HEK293 (cell line): ENCODE data around the gene ASGR2.
A peak's percentile ranks its signal among the peaks of the same experiment; 100 is the strongest.

Source experiments
- CTCF ChIA-PET: fragments of 350-600 bp; formaldehyde crosslinking; extraction: SDS; loops from one replicate; lab custom pipeline; 2021; ENCODE audit warnings: antibody characterized with exemption; lab: Yijun Ruan, JAX
- POLR2A ChIA-PET: fragments of 300-600 bp; formaldehyde crosslinking; extraction: SDS; loops from one replicate; lab custom pipeline; 2020; ENCODE audit warnings: antibody characterized with exemption, inconsistent platforms; lab: Yijun Ruan, JAX
- H3K27ac ChIP-seq: fragments of 200-500 bp; sonication (Bioruptor generic); 2 replicates; pipeline ENCODE4 v1.5.1; 2014; ENCODE audit warnings: low read depth, low read length, control low read depth, inconsistent platforms; ENCODE audit errors: extremely low read depth
- H3K36me3 ChIP-seq, 2 experiments: fragments of 200-500 bp in 1 of 2; sonication (Bioruptor generic) in 1 of 2; 1 replicate in 1 of 2; 2 replicates in 1 of 2; pipeline ENCODE4 v1.5.1; 2014 to 2017; ENCODE audit warnings: inconsistent platforms in 2 of 2, low read length in 2 of 2; ENCODE audit not compliant: control insufficient read depth in 2 of 2, insufficient read depth in 1 of 2
- H3K4me1 ChIP-seq: fragments of 200-500 bp; sonication (Bioruptor generic); 2 replicates; pipeline ENCODE4 v1.5.1; 2014; ENCODE audit warnings: mild to moderate bottlenecking, low read length, inconsistent platforms; ENCODE audit not compliant: control insufficient read depth, insufficient read depth
- H3K4me3 ChIP-seq: 2 replicates; pipeline ENCODE4 v1.5.1; 2011; ENCODE audit warnings: low read depth, mild to moderate bottlenecking, control low read depth, low read length, moderate library complexity
- H3K9me3 ChIP-seq: fragments of 200-500 bp; sonication (Bioruptor generic); 2 replicates; pipeline ENCODE4 v1.5.1; 2014; ENCODE audit warnings: low read depth, low read length, inconsistent platforms; ENCODE audit not compliant: control insufficient read depth, insufficient read depth
- MEIS1 ChIP-seq: sonication (generic); formaldehyde crosslinking; IDR thresholded peaks from 2 replicates; pipeline ENCODE4 v1.8.1; 2022; ENCODE audit warnings: missing genetic modification reagents, mild to moderate bottlenecking, borderline replicate concordance
- OSR2 ChIP-seq: fragments of 450-650 bp; formaldehyde crosslinking; IDR thresholded peaks from 2 replicates; pipeline ENCODE4 v1.5.1; 2016; ENCODE audit warnings: missing biosample characterization, missing genetic modification characterization
- PRDM1 ChIP-seq: fragments of 450-650 bp; formaldehyde crosslinking; IDR thresholded peaks from 2 replicates; pipeline ENCODE4; 2016; ENCODE audit warnings: missing biosample characterization, missing genetic modification characterization
- SP2 ChIP-seq: fragments of 450-650 bp; formaldehyde crosslinking; IDR thresholded peaks from 2 replicates; pipeline ENCODE4 v1.5.1; 2016; ENCODE audit warnings: missing biosample characterization, missing genetic modification characterization
- SP7 ChIP-seq: fragments of 450-650 bp; formaldehyde crosslinking; IDR thresholded peaks from 2 replicates; pipeline ENCODE4 v1.5.1; 2016; ENCODE audit warnings: missing biosample characterization, missing genetic modification characterization
- ZFP37 ChIP-seq: fragments of 450-650 bp; formaldehyde crosslinking; IDR thresholded peaks from 2 replicates; pipeline ENCODE4 v1.5.1; 2016; ENCODE audit warnings: missing biosample characterization, missing genetic modification characterization
- ZNF146 ChIP-seq: fragments of 450-650 bp; formaldehyde crosslinking; IDR thresholded peaks from 2 replicates; pipeline ENCODE4 v1.5.1; 2016; ENCODE audit warnings: missing biosample characterization, missing genetic modification characterization
- ZNF2 ChIP-seq: fragments of 450-650 bp; formaldehyde crosslinking; IDR thresholded peaks from 2 replicates; pipeline ENCODE4 v1.5.1; 2016; ENCODE audit warnings: missing biosample characterization, missing genetic modification characterization
- ZNF214 ChIP-seq: fragments of 450-650 bp; formaldehyde crosslinking; IDR thresholded peaks from 2 replicates; pipeline ENCODE4 v1.5.1; 2017; ENCODE audit warnings: missing biosample characterization, mild to moderate bottlenecking, missing genetic modification characterization, borderline replicate concordance
- ZNF302 ChIP-seq: fragments of 450-650 bp; formaldehyde crosslinking; IDR thresholded peaks from 2 replicates; pipeline ENCODE4 v1.5.1; 2016; ENCODE audit warnings: missing biosample characterization, missing genetic modification characterization, low read depth
- ZNF354C ChIP-seq: fragments of 450-650 bp; formaldehyde crosslinking; IDR thresholded peaks from 2 replicates; pipeline ENCODE4 v1.5.1; 2016; ENCODE audit warnings: missing biosample characterization, missing genetic modification characterization, low read depth, borderline replicate concordance
- ZNF426 ChIP-seq: fragments of 450-650 bp; formaldehyde crosslinking; IDR thresholded peaks from 2 replicates; pipeline ENCODE4 v1.5.1; 2017; ENCODE audit warnings: missing biosample characterization, missing genetic modification characterization, mild to moderate bottlenecking, inconsistent platforms, moderate library complexity
- ZNF549 ChIP-seq: fragments of 450-650 bp; IDR thresholded peaks from 2 replicates; pipeline ENCODE4 v1.5.1; 2018; ENCODE audit warnings: missing biosample characterization, missing genetic modification characterization, mild to moderate bottlenecking, inconsistent platforms, moderate library complexity
- ZNF555 ChIP-seq: fragments of 450-650 bp; formaldehyde crosslinking; conservative IDR thresholded peaks from 2 replicates; pipeline ENCODE4 v1.5.1; 2017; ENCODE audit warnings: missing biosample characterization, mild to moderate bottlenecking, missing genetic modification characterization, inconsistent platforms
- ZNF600 ChIP-seq: fragments of 450-650 bp; formaldehyde crosslinking; IDR thresholded peaks from 2 replicates; pipeline ENCODE4 v1.5.1; 2016; ENCODE audit warnings: missing biosample characterization, missing genetic modification characterization
- ZNF670 ChIP-seq: fragments of 450-650 bp; formaldehyde crosslinking; IDR thresholded peaks from 2 replicates; pipeline ENCODE4 v1.5.1; 2016; ENCODE audit warnings: missing biosample characterization, missing genetic modification characterization, low read depth
- ZNF792 ChIP-seq: fragments of 450-650 bp; formaldehyde crosslinking; IDR thresholded peaks from 2 replicates; pipeline ENCODE4 v1.5.1; 2016; ENCODE audit warnings: missing biosample characterization, missing genetic modification characterization
- TF ChIP-seq, protein P1 (sequence below): fragments of 450-650 bp; formaldehyde crosslinking; IDR thresholded peaks from 2 replicates; pipeline ENCODE4 v1.5.1; 2016; ENCODE audit warnings: missing biosample characterization, missing genetic modification characterization
- TF ChIP-seq, protein P2 (sequence below): fragments of 450-650 bp; formaldehyde crosslinking; IDR thresholded peaks from 2 replicates; pipeline ENCODE4 v1.5.1; 2016; ENCODE audit warnings: missing biosample characterization, missing genetic modification characterization
- TF ChIP-seq, protein P3 (sequence below): fragments of 450-650 bp; formaldehyde crosslinking; IDR thresholded peaks from 2 replicates; pipeline ENCODE4 v1.5.1; 2016; ENCODE audit warnings: missing biosample characterization, missing genetic modification characterization
- TF ChIP-seq, protein P4 (sequence below): fragments of 450-650 bp; formaldehyde crosslinking; IDR thresholded peaks from 2 replicates; pipeline ENCODE4 v1.5.1; 2016; ENCODE audit warnings: missing biosample characterization, missing genetic modification characterization, borderline replicate concordance
- TF ChIP-seq, protein P5 (sequence below): fragments of 450-650 bp; formaldehyde crosslinking; IDR thresholded peaks from 2 replicates; pipeline ENCODE4 v1.5.1; 2017; ENCODE audit warnings: missing biosample characterization, missing genetic modification characterization

ASGR2 gene

DNA sequence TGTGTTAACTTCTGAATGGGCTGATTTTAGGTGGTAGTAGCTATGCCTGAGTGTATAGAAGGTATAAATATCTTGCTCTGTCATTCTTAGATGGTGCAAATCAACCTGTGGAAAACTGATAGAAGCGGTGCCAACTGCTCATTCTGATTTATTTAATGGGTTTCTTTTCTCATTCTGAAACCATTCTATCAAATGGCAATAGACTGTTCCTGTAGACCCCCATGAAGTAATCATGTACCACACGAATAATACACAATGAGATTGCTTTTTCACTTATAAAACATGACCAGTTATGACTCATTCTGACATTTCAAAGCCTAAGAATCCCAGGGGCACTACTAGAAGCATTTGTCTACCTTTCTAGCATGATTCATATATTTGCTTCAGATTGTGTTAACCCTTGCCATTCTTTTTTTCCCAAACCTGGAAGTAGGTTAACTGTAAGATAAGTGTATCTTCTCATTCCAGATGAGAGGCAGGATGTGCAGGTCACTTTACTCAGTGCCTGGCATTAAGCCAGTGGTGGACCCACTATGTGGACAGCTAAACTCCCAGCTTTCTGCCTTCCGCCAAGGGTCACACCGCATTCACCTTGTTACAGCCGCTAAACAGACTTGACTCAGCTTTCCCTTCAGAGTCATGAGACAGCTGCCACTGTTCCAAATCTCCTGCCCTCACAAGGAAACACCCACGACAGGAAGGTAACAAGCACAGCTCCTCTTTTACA, 54.3 kb downstream of the ASGR2 start (continued):
- TF ChIP-seq, protein P1, sequence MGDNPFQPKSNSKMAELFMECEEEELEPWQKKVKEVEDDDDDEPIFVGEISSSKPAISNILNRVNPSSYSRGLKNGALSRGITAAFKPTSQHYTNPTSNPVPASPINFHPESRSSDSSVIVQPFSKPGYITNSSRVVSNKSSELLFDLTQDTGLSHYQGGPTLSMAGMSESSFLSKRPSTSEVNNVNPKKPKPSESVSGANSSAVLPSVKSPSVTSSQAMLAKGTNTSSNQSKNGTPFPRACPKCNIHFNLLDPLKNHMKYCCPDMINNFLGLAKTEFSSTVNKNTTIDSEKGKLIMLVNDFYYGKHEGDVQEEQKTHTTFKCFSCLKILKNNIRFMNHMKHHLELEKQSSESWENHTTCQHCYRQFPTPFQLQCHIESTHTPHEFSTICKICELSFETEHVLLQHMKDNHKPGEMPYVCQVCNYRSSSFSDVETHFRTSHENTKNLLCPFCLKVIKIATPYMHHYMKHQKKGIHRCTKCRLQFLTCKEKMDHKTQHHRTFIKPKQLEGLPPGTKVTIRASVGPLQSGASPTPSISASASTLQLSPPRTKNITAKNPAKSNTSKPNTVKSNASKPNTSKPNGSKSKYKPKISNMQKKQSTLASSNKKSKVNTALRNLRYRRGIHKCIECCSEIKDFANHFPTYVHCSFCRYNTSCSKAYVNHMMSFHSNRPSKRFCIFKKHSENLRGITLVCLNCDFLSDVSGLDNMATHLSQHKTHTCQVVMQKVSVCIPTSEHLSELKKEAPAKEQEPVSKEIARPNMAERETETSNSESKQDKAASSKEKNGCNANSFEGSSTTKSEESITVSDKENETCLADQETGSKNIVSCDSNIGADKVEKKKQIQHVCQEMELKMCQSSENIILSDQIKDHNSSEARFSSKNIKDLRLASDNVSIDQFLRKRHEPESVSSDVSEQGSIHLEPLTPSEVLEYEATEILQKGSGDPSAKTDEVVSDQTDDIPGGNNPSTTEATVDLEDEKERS (tag by site-specific recombination): no peak
- TF ChIP-seq ZNF670 (tag by site-specific recombination) (no peak), ZNF146 (tag by site-specific recombination) (no peak), SP7 (tag by site-specific recombination) (peak; percentile 60; the same call in 1 of the 2 replicates), ZNF214 (tag by site-specific recombination) (no peak), PRDM1 (no peak), ZFP37 (0 out of 2 replicates have a peak, but pooled peaks have one; percentile 31), ZNF600 (tag by site-specific recombination) (peak; percentile 43; the same call in 1 of the 2 replicates), ZNF549 (tag by site-specific recombination) (no peak), SP2 (tag by site-specific recombination) (no peak), OSR2 (tag by site-specific recombination) (peak; percentile 54), ZNF302 (tag by site-specific recombination) (no peak), ZNF2 (no peak), ZNF354C (tag by site-specific recombination) (no peak)
- TF ChIP-seq, protein P2, sequence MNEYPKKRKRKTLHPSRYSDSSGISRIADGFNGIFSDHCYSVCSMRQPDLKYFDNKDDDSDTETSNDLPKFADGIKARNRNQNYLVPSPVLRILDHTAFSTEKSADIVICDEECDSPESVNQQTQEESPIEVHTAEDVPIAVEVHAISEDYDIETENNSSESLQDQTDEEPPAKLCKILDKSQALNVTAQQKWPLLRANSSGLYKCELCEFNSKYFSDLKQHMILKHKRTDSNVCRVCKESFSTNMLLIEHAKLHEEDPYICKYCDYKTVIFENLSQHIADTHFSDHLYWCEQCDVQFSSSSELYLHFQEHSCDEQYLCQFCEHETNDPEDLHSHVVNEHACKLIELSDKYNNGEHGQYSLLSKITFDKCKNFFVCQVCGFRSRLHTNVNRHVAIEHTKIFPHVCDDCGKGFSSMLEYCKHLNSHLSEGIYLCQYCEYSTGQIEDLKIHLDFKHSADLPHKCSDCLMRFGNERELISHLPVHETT (tag by site-specific recombination): peak; percentile 36; the same call in 1 of the 2 replicates
- TF ChIP-seq, protein P3, sequence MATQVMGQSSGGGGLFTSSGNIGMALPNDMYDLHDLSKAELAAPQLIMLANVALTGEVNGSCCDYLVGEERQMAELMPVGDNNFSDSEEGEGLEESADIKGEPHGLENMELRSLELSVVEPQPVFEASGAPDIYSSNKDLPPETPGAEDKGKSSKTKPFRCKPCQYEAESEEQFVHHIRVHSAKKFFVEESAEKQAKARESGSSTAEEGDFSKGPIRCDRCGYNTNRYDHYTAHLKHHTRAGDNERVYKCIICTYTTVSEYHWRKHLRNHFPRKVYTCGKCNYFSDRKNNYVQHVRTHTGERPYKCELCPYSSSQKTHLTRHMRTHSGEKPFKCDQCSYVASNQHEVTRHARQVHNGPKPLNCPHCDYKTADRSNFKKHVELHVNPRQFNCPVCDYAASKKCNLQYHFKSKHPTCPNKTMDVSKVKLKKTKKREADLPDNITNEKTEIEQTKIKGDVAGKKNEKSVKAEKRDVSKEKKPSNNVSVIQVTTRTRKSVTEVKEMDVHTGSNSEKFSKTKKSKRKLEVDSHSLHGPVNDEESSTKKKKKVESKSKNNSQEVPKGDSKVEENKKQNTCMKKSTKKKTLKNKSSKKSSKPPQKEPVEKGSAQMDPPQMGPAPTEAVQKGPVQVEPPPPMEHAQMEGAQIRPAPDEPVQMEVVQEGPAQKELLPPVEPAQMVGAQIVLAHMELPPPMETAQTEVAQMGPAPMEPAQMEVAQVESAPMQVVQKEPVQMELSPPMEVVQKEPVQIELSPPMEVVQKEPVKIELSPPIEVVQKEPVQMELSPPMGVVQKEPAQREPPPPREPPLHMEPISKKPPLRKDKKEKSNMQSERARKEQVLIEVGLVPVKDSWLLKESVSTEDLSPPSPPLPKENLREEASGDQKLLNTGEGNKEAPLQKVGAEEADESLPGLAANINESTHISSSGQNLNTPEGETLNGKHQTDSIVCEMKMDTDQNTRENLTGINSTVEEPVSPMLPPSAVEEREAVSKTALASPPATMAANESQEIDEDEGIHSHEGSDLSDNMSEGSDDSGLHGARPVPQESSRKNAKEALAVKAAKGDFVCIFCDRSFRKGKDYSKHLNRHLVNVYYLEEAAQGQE: no peak

DNA sequence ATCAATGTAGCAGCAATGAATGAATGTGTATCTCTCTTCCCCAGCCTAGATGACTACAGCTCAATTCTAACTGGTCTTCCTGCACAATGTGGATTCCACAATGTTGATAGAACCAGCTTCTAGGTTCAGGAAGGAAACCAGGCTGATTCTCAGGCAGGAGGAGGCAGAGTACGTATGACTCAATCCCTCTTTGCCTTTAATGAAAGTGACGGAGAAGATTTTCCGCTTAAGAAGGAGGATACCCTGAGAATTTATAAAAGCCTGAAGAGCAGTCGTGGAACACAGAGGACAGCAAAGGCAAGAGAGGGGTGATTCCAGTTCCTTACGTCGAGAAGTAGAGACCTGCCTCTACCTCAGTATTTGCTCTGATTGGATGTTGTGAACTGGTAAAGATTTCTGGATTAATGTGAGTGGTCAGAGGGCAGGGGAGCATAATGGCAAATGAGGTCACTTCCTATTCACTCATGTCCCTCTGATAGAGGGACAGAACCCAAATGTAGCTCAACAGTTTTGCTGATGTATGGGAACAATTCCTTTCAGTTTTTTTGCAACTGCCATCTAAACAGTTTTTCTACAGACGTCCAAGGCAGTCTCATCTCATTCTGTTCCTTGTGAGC, 55.7 kb downstream of the ASGR2 start:
- CTCF ChIA-PET: interaction anchor here (0.7 to 3.1 kb wide), 6 partner anchors 13 to 119 kb away, joined by 3 to 15 read pairs (median 5); no protein-coding TSS in a partner anchor
- Histone ChIP-seq H3K9me3 (no peaks in the 10 kb centered on the region), H3K4me1 (0 out of 2 replicates have a peak, but pooled peaks cover 5% of the 10 kb centered on the region), H3K4me3 (no peak overlapping the region), H3K27ac (no peak overlapping the region), H3K36me3 (no peaks in the 10 kb centered on the region)
- POLR2A ChIA-PET: no interaction called here
- TF ChIP-seq, protein P4, sequence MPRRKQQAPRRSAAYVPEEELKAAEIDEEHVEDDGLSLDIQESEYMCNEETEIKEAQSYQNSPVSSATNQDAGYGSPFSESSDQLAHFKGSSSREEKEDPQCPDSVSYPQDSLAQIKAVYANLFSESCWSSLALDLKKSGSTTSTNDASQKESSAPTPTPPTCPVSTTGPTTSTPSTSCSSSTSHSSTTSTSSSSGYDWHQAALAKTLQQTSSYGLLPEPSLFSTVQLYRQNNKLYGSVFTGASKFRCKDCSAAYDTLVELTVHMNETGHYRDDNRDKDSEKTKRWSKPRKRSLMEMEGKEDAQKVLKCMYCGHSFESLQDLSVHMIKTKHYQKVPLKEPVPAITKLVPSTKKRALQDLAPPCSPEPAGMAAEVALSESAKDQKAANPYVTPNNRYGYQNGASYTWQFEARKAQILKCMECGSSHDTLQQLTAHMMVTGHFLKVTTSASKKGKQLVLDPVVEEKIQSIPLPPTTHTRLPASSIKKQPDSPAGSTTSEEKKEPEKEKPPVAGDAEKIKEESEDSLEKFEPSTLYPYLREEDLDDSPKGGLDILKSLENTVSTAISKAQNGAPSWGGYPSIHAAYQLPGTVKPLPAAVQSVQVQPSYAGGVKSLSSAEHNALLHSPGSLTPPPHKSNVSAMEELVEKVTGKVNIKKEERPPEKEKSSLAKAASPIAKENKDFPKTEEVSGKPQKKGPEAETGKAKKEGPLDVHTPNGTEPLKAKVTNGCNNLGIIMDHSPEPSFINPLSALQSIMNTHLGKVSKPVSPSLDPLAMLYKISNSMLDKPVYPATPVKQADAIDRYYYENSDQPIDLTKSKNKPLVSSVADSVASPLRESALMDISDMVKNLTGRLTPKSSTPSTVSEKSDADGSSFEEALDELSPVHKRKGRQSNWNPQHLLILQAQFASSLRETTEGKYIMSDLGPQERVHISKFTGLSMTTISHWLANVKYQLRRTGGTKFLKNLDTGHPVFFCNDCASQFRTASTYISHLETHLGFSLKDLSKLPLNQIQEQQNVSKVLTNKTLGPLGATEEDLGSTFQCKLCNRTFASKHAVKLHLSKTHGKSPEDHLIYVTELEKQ (tag by site-specific recombination): no peak
- TF ChIP-seq ZNF792 (tag by site-specific recombination) (no peak), ZNF426 (tag by site-specific recombination) (no peak), ZNF555 (tag by site-specific recombination) (no peak), MEIS1 (CRISPR knock-in tag) (no peak)
- TF ChIP-seq, protein P5, sequence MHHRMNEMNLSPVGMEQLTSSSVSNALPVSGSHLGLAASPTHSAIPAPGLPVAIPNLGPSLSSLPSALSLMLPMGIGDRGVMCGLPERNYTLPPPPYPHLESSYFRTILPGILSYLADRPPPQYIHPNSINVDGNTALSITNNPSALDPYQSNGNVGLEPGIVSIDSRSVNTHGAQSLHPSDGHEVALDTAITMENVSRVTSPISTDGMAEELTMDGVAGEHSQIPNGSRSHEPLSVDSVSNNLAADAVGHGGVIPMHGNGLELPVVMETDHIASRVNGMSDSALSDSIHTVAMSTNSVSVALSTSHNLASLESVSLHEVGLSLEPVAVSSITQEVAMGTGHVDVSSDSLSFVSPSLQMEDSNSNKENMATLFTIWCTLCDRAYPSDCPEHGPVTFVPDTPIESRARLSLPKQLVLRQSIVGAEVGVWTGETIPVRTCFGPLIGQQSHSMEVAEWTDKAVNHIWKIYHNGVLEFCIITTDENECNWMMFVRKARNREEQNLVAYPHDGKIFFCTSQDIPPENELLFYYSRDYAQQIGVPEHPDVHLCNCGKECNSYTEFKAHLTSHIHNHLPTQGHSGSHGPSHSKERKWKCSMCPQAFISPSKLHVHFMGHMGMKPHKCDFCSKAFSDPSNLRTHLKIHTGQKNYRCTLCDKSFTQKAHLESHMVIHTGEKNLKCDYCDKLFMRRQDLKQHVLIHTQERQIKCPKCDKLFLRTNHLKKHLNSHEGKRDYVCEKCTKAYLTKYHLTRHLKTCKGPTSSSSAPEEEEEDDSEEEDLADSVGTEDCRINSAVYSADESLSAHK (tag by site-specific recombination): no peak
